ENCODE data around the gene IFIH1. TPM values are rescaled to one million over a fixed set of nuclear protein-coding genes. Genes with fewer than 3 reads are reported as not detected.

IFIH1 gene
- total and polyA plus RNA-seq, 2 donors (not counting 3 experiments of a cell fraction or from before 2014, with no cell fraction given): 1.3 to 6.9 TPM

DNA sequence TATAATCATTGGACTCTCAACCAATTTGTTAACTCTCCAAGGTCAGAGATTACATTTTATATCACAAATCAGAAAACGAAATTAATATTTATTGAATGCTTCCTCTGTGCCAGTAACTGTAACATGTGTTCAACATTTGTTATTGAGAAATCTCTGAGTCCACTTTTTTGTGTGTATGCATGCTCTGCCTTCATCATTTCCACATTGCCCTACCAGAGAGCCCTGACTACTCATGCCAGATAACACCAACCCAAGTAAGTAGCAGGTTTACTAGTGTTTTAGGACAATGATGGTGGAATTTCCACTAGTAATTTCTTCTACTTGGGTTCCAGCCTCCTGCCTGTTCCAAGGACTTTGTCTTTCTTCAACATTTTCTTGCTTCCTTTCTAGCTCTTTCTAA is 61.1 kb downstream of the IFIH1 start:
- no peak for FAIRE-seq
- H4K20me1 ChIP-seq (replicated peaks; ENCODE audit: control insufficient read depth, extremely low read depth, insufficient read depth, low read length): no peaks in the 10 kb centered on the region
- DNase-seq (ENCODE audit: low read depth, low spot score): no peak
- H3K9ac ChIP-seq (replicated peaks; ENCODE audit: extremely low read depth, insufficient read depth, low read length): no peak overlapping the region
- dilution Hi-C loops (cut with MboI; ENCODE audit: extremely low pct_ligation_motif_present, low sequenced_read_pairs): no loop called here
- H3K36me3 ChIP-seq (ENCODE audit: control insufficient read depth in 2 of 2, extremely low read depth in 1 of 2, insufficient read depth in 2 of 2, low read length in 2 of 2): no peaks in the 10 kb centered on the region
- no TSS peak for BruUV-seq (replicated peaks)
- H3K79me2 ChIP-seq (ENCODE audit: control insufficient read depth, insufficient read depth, low read length): no peaks in the 10 kb centered on the region
- no peak overlapping the region for H2AFZ ChIP-seq (ENCODE audit: low read depth, low read length)
- no peak for TF ChIP-seq MYC (IDR thresholded peaks at IDR 0.05; ENCODE audit: low read depth, low read length)
- no peak for TF ChIP-seq FOS (IDR thresholded peaks at IDR 0.05; ENCODE audit: borderline replicate concordance, insufficient read depth, low read length)
- TF ChIP-seq POLR2AphosphoS5 (IDR thresholded peaks at IDR 0.05; ENCODE audit: insufficient read depth, low read depth, low read length): no peak
- no peak for TF ChIP-seq JUN (IDR thresholded peaks at IDR 0.05; ENCODE audit: borderline replicate concordance, insufficient read depth, insufficient read length, low read depth)
- no peak for TF ChIP-seq CTCF (IDR thresholded peaks at IDR 0.05; ENCODE audit: extremely low read depth in 1 of 2, insufficient read depth in 1 of 2, low read depth in 1 of 2, low read length in 2 of 2)
- no peak for TF ChIP-seq GATA2 (IDR thresholded peaks at IDR 0.05; ENCODE audit: insufficient read depth, insufficient read length, low read depth, low read length)
- no peak for TF ChIP-seq POLR2A (IDR thresholded peaks at IDR 0.05; ENCODE audit: low read depth, low read length)
- TF ChIP-seq EZH2 (IDR thresholded peaks at IDR 0.05; ENCODE audit: borderline replicate concordance, low read depth, low read length, severe bottlenecking): no peak
- TF ChIP-seq MAX (IDR thresholded peaks at IDR 0.05; ENCODE audit: insufficient read depth, insufficient read length): no peak
- intact Hi-C loops (cut with micrococcal nuclease): no loop called here
- H3K4me2 ChIP-seq (ENCODE audit: insufficient read depth, low read length): no peak overlapping the region
- H3K9me1 ChIP-seq (replicated peaks; ENCODE audit: control insufficient read depth, extremely low read depth, insufficient read depth, low read length): no peaks in the 10 kb centered on the region
- ChIA-PET POLR2A (no interaction called here), CTCF (interaction anchor here (1.3 to 1.7 kb wide), 3 partner anchors 16 to 41 kb away, joined by 3 to 11 read pairs (median 4); no protein-coding TSS in a partner anchor)
- no peak overlapping the region for H3K4me3 ChIP-seq (replicated peaks in 1 of 3; ENCODE audit: insufficient read depth in 1 of 3, low read depth in 1 of 3, low read length in 3 of 3)
- no peaks in the 10 kb centered on the region for H3K27me3 ChIP-seq (ENCODE audit: control insufficient read depth in 2 of 2, insufficient read depth in 2 of 2, low read length in 2 of 2)
- H3K4me1 ChIP-seq (ENCODE audit: control insufficient read depth, extremely low read depth, insufficient read depth, low read length): peaks cover 14% of the 10 kb centered on the region
- no peaks in the 10 kb centered on the region for H3K9me3 ChIP-seq (replicated peaks; ENCODE audit: control insufficient read depth, insufficient read depth, low read length)
- H3K27ac ChIP-seq (ENCODE audit: insufficient read depth, low read depth, low read length): no peak overlapping the region

Data from endothelial cell of umbilical vein (primary cell).